HG03521 (cell line): ENCODE data around the gene LY6G5C.
"Not testable (repeated sequence)": the region's sequence is repeated elsewhere in the genome, so short reads cannot be mapped to it uniquely, and the experiment has no call there.

Experiments
- ATAC-seq: cut with Tn5 transposase; IDR thresholded peaks from one replicate; pipeline ENCODE4 v1.9.1; 2021; ENCODE audit warnings: mild to moderate bottlenecking, moderate library complexity; ENCODE audit not compliant: unreplicated experiment

Gene LY6G5C

GRCh38 chr6:31715022-31715958 lies 34.4 kb upstream of the LY6G5C start, which contains the start of gene LY6G6D:
Gene LY6G6D (plus strand): TSS chr6:31715348. CDS start chr6:31715356, 8 bp downstream.
- ATAC-seq, result no peak

- no peak for ATAC-seq
Observed at GRCh38 chr6:31713991-31714684, 33.3 kb upstream of the LY6G5C start.

- ATAC-seq, result no peak
Observed at GRCh38 chr6:31713465-31713864, 32.6 kb upstream of the LY6G5C start.

- no peak for ATAC-seq
Observed at GRCh38 chr6:31712296-31712695, 31.4 kb upstream of the LY6G5C start.

GRCh38 chr6:31711233-31711632 lies 30.4 kb upstream of the LY6G5C start:
- ATAC-seq, result no peak

- ATAC-seq, result no peak
Observed at GRCh38 chr6:31710523-31711219, 29.8 kb upstream of the LY6G5C start.

- not testable (repeated sequence) for ATAC-seq
Observed at GRCh38 chr6:31709157-31709556, 28.3 kb upstream of the LY6G5C start.

GRCh38 chr6:31708224-31708623 lies 27.4 kb upstream of the LY6G5C start:
- ATAC-seq, result no peak

GRCh38 chr6:31707701-31708100 lies 26.8 kb upstream of the LY6G5C start:
- no peak for ATAC-seq

- ATAC-seq, result no peak
Observed at GRCh38 chr6:31706599-31706998, 25.7 kb upstream of the LY6G5C start, which contains the start of gene LY6G6F. Gene LY6G6F (plus strand): TSS chr6:31706866. CDS start chr6:31706907, 41 bp downstream.

- ATAC-seq, result no peak
Observed at GRCh38 chr6:31705931-31706330, 25.1 kb upstream of the LY6G5C start.

- peak; percentile 75 for ATAC-seq
Observed at GRCh38 chr6:31702819-31703716, 22.2 kb upstream of the LY6G5C start, which contains the start of gene ABHD16A. Gene ABHD16A (minus strand): TSS chr6:31703324. CDS start chr6:31703281, 43 bp downstream.

- no peak for ATAC-seq
Observed at GRCh38 chr6:31702405-31702818, 21.5 kb upstream of the LY6G5C start.

- ATAC-seq, result no peak
Observed at GRCh38 chr6:31701666-31702404, 21.0 kb upstream of the LY6G5C start.

- no peak for ATAC-seq
Observed at GRCh38 chr6:31700740-31701401, 20.0 kb upstream of the LY6G5C start.

GRCh38 chr6:31697555-31697954 lies 16.7 kb upstream of the LY6G5C start:
- ATAC-seq, result no peak

GRCh38 chr6:31693535-31693934 lies 12.7 kb upstream of the LY6G5C start:
- ATAC-seq, result no peak

GRCh38 chr6:31692886-31693285 lies 12.0 kb upstream of the LY6G5C start:
- ATAC-seq, result no peak

GRCh38 chr6:31692353-31692752 lies 11.5 kb upstream of the LY6G5C start:
- ATAC-seq, result no peak
